Ectodermal cell (in vitro differentiated cells): Measurements from ENCODE around the gene TUNAR. TPM values are rescaled to one million over a fixed set of nuclear protein-coding genes. Genes with fewer than 3 reads are reported as not detected.

Experiments
- H3K27ac ChIP-seq: 2 replicates; pipeline ENCODE4 v1.7.0; 2013; ENCODE audit warnings: mild to moderate bottlenecking, low read depth, low read length; ENCODE audit not compliant: insufficient read depth, poor library complexity, severe bottlenecking
- H3K27me3 ChIP-seq: 2 replicates; pipeline ENCODE4 v1.7.0; 2013; ENCODE audit warnings: mild to moderate bottlenecking, low read length; ENCODE audit not compliant: insufficient read depth, control insufficient read depth, poor library complexity, severe bottlenecking
- H3K36me3 ChIP-seq: one replicate; pipeline ENCODE4 v1.7.0; 2013; ENCODE audit warnings: low read length; ENCODE audit not compliant: control insufficient read depth, insufficient read depth
- H3K4me1 ChIP-seq: one replicate; pipeline ENCODE4 v1.7.0; 2013; ENCODE audit warnings: low read length; ENCODE audit not compliant: control insufficient read depth, insufficient read depth
- H3K4me3 ChIP-seq: 2 replicates; pipeline ENCODE4 v1.7.0; 2013; ENCODE audit warnings: low read depth, low read length, control low read depth; ENCODE audit not compliant: insufficient read depth
- H3K9me3 ChIP-seq: 2 replicates; pipeline ENCODE4 v1.7.0; 2013; ENCODE audit warnings: mild to moderate bottlenecking, low read length, moderate library complexity; ENCODE audit not compliant: control insufficient read depth
- WGBS, 2 experiments: methylation state at CpG; one replicate each; pipeline ENCODE4 v1.1.7; 2013; ENCODE audit warnings: missing lambda C conversion rate in 2 of 2; 5-methylcytosine and 5-hydroxymethylcytosine counted together
- polyA plus RNA-seq, 4 experiments: library from polyadenylated mRNA; stranded (reverse); fragments of 50-300 nt; gene quantifications; one replicate each; pipeline ENCODE4 v1.2.3, GENCODE V29; 2013

The TUNAR gene
- polyA plus RNA-seq (2013, experiment 1 of 4): 39.5 TPM
- 35.7 TPM for polyA plus RNA-seq (2013, experiment 2 of 4)
- polyA plus RNA-seq (2013, experiment 3 of 4): 29.6 TPM
- 30.9 TPM for polyA plus RNA-seq (2013, experiment 4 of 4)

DNA sequence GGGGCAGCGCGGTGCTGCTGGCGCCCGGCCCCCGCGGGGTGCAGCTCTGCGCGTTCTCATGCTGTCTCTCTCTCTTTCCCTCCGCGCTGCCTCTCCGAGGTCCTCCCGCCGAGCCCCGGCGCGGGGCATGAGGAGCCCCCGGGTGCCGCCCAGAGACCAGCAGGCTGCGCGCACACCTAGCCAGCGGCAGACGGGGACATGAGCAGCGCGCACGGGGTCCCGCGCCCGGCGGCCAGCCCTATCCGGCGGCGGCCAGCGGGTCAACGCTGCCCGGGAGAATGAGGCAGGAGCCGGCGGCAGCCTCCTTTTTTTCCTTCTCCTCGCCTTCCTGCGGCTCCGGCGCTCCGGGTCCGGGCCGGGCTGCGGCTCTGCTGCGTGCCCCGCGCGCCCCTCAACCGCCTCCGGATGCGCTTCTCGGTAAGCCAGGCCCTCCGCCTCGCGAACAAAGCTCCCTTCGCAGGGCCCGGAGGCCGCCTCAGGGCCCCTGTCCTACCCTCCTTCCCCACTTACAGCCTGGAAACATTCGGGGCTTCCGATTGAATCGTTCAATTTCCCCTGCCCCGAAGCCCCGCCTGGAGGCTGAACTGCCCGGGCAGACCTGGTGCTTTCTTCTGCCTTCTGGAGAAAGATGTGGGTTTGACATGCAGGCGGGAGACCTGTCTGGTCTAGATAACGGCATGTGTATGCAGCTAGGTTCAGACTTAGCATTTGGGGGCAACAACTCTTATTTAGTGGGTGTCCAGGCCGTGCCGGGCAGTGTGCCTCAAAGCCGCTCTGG, at the start of gene TUNAR:
Gene TUNAR, plus strand, starts transcription at position 72 of the 778 bp plus-strand sequence.
- Histone ChIP-seq H3K27ac (peak within 1 kb of the TSS; percentile 31), H3K4me3 (peak within 1 kb of the TSS; percentile 59), H3K36me3 (no peaks in the 10 kb centered on the region), H3K27me3 (peaks cover 12% of the 10 kb centered on the region), H3K4me1 (peaks cover 3% of the 10 kb centered on the region), H3K9me3 (no peaks in the 10 kb centered on the region)
- 2 to 3% methylated on average over 70 of the region's 70 CpGs for WGBS, 2 experiments

DNA sequence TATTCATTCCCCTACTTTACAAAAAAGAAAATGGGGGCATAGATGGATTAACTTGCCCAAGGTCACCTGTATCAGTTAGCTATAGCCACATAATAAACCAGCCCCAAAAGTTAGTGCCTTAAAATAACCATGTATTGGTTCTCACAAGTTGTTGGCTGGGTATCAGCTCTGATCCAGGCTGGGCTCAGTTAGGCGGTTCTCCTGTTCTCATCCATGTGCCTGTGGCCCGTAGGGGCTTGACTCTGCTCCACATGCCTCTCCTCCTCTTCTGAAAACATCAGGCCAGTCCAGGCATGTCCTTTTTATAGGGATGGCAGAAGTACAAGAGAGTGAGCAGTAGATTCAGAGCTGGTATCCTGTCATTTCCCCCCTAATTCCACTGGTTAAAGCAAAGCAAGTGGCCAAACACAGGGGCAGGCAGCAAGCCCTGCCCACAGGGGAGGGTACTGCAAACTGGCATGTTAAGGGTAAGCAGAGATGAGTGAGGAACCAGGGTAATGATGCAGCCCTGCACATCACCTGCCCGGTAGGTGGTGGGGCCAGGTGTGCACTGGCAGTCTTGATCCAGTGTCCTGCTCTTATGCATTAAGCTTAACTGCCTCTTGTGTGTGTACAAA, 47.9 kb upstream of the TUNAR start:
- Histone ChIP-seq H3K27ac (no peak overlapping the region), H3K4me1 (peaks cover 7% of the 10 kb centered on the region), H3K36me3 (no peaks in the 10 kb centered on the region), H3K27me3 (no peaks in the 10 kb centered on the region), H3K4me3 (no peak overlapping the region), H3K9me3 (no peaks in the 10 kb centered on the region)
- WGBS, 2 experiments: 80 to 82% methylated on average over 3 of the region's 3 CpGs

DNA sequence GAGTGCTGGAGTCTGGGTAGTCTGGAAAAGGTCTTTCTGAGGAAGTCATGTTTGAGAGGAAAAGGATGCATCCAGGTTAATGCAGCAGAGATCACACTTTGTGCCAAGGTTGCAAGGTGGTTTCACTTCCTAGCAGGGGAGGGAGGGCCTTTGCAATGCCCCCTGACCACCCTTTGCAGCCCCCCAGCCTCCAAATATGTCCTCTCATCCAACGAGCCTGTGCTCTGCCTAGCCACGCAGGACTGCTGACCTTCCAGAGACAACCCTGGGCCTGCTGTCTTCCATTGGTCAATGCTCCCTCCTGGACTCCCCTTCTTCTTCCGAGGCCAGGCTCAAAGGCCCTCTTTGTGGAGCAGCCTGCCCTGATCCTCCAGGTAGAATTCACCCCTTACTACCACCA, 47.3 kb upstream of the TUNAR start:
- no peaks in the 10 kb centered on the region for H3K27me3 ChIP-seq
- no peaks in the 10 kb centered on the region for H3K9me3 ChIP-seq
- H3K4me3 ChIP-seq: no peak overlapping the region
- peaks cover 12% of the 10 kb centered on the region for H3K4me1 ChIP-seq
- H3K27ac ChIP-seq: no peak overlapping the region
- 93 to 97% methylated on average over 3 of the region's 3 CpGs for WGBS, 2 experiments
- no peaks in the 10 kb centered on the region for H3K36me3 ChIP-seq

DNA sequence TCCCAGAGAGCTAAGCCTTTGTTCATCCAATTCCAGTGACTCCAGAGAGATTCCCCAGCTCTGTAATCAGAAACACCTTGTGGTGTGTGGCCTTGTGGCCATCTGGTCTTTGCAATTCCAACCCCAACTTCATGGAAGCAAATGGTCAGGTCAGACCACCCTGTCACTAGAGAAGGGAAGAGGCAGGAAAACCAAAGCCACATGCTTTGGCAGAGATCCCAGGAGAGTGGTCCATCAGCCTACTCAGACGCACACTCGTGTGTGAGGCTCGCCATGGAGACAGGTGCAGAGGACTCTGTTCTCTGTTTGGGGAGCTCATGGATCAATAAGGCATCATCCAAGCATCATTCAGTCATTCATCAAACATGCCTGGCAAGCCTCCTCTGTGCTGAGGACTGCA, 46.2 kb upstream of the TUNAR start:
- Histone ChIP-seq H3K27ac (no peak overlapping the region), H3K4me3 (no peak overlapping the region), H3K36me3 (no peaks in the 10 kb centered on the region), H3K4me1 (peaks cover 21% of the 10 kb centered on the region), H3K9me3 (no peaks in the 10 kb centered on the region), H3K27me3 (no peaks in the 10 kb centered on the region)
- whole genome bisulfite sequencing, 2 experiments: 75 to 80% methylated on average over 3 of the region's 3 CpGs

DNA sequence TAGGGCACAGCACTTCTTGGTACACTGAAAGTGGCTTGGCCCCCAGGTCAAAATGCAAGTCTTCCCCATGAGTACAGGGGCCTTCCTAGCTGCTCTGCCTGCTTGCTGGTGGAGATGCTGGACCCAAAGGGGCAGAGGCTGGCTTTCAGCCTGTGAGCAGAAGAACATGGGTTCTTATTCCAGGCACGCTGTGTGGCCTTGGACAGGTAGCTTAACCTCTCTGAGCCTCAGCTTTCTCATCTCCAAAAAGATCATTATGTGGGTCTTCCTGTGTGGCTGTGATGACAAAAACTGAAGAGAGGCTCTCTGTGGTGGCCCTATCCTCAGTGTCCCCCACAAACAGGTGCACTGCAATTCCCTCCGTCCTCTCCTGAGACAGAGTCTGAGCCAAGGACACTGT, 45.6 kb upstream of the TUNAR start:
- no peaks in the 10 kb centered on the region for H3K36me3 ChIP-seq
- H3K4me3 ChIP-seq: no peak overlapping the region
- H3K4me1 ChIP-seq: peaks cover 21% of the 10 kb centered on the region
- H3K27me3 ChIP-seq: no peaks in the 10 kb centered on the region
- 96 to 99% methylated on average over 2 of the region's 2 CpGs for WGBS, 2 experiments
- no peak overlapping the region for H3K27ac ChIP-seq
- H3K9me3 ChIP-seq: no peaks in the 10 kb centered on the region

DNA sequence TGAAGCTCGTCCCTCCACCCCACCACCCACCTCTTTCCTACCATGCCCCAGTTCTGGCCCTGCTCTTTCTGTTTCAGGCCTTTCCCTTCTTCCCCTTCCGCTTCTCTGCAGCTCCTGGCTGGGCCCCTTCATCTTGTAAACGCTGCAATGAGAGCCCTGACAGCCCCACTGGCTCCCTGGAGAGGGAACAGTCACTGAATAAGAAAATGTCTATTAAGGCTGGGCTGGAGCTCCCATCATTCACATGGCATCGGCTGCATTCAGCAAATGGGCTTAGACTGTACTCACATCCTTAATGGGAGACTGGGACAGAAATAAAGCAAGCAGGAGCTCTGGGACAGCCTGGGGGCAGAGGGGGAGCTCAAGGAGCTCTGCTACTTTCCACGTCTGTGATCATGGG, 45.2 kb upstream of the TUNAR start:
- Histone ChIP-seq H3K4me1 (peaks cover 21% of the 10 kb centered on the region), H3K27ac (no peak overlapping the region), H3K36me3 (no peaks in the 10 kb centered on the region), H3K27me3 (no peaks in the 10 kb centered on the region), H3K9me3 (no peaks in the 10 kb centered on the region), H3K4me3 (no peak overlapping the region)
- 62 to 69% methylated on average over 5 of the region's 5 CpGs for WGBS, 2 experiments

DNA sequence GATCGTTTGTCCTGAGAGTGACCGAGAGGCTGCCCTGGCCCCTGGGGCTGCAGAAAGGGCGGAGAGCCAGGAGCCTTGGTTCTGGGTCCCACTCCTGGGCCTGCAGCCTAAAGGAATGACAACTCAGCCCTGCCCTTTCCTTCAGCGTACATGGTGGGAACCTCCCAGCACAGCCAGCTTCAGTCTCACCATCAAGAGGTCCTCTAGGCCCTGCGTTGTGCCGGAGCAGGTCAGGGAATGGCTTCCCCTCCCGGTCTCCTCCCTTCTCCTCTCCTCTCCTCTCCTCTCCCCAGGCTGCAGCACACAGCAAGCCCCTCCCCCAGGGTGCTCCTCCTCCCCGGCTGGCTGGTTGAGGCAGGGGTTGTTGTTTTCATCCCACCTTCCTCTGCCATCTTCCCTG, 44.6 kb upstream of the TUNAR start:
- no peaks in the 10 kb centered on the region for H3K36me3 ChIP-seq
- H3K4me3 ChIP-seq: no peak overlapping the region
- H3K27me3 ChIP-seq: no peaks in the 10 kb centered on the region
- H3K4me1 ChIP-seq: peaks cover 21% of the 10 kb centered on the region
- WGBS, 2 experiments: 52 to 55% methylated on average over 8 of the region's 8 CpGs
- H3K9me3 ChIP-seq: no peaks in the 10 kb centered on the region
- H3K27ac ChIP-seq: no peak overlapping the region

DNA sequence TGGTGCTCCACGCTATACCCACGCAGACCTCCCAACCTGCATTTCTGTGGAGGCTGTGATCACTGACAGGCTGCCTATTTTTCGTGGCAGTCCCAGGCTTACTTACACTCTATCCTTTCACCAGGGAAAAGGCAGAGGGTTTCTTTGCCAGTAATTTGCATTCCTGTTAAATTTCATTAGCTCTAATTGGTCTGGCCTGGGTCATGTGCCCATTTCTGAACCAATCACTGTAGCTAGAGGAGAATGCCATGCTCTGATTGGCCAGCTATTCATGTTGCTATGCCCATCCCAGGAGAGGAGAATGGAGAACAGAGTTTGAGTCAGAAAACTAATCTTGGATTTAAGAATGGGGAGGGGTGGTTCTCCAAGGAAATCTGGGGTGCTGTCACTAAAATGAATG, 43.2 kb upstream of the TUNAR start:
- H3K4me1 ChIP-seq: peaks cover 21% of the 10 kb centered on the region

DNA sequence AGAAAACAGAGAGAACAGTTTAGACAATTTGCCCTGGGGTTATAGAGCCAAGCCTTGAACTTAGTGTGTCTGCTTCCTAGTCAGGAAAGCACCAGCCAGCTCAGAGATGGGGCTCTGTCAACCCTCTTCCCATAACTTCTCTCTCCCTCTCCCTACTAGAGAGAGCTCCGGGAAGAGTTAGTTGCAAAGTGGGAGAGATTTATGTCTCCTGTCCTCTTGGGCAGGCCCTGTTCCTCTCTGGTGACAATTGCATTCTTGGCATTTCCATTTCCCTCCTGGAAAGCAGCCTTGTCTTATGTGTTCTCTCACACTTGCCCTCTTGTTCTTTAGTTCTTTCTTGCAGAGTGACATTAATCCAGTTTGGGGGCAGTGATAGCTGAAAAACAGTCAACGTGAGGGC, 42.1 kb upstream of the TUNAR start:
- 66 to 80% methylated on average over 2 of the region's 2 CpGs for WGBS, 2 experiments
- H3K27me3 ChIP-seq: no peaks in the 10 kb centered on the region
- H3K27ac ChIP-seq: peak overlapping the region; percentile 26

More for the DNA sequence above, 43.2 kb upstream of the TUNAR start:
- 78 to 87% methylated on average over 3 of the region's 3 CpGs for WGBS, 2 experiments
- no peak overlapping the region for H3K4me3 ChIP-seq
- no peaks in the 10 kb centered on the region for H3K9me3 ChIP-seq
- no peaks in the 10 kb centered on the region for H3K27me3 ChIP-seq
- H3K27ac ChIP-seq: no peak overlapping the region
- no peaks in the 10 kb centered on the region for H3K36me3 ChIP-seq

DNA sequence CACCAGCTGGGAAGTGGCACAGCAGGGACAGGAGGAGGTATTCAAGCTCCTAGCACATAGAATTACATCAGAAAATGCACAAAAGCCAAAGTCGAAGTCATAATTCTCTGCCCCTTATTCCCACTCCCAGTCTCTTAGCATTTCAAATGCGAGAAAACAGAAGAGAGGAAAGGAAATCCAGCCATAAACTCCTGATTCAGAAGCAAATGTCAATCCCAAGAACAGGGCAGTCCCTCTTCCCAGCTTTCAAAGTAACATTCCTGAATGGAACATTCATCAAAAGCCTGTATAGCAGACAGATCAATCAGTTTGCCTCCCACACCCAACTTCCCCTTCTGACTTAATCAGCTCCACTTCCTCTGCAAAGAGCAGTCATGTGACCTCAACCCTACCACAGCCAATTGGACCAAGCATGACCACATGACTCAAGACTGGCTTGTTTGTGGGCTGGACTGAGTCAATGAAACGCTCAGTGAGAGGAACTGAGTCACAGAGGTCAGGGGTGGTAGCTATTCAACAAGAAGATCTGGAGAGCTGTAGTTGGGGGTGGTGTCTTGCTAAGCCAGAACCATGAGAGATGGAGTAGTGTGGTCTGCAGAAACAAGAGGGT, 41.4 kb upstream of the TUNAR start:
- WGBS, 2 experiments: 71 to 73% methylated on average over 3 of the region's 3 CpGs
- no peak overlapping the region for H3K27ac ChIP-seq

More for the DNA sequence above, 42.1 kb upstream of the TUNAR start:
- Histone ChIP-seq H3K4me3 (no peak overlapping the region), H3K4me1 (peaks cover 21% of the 10 kb centered on the region), H3K36me3 (no peaks in the 10 kb centered on the region), H3K9me3 (no peaks in the 10 kb centered on the region)

More for the DNA sequence above, 41.4 kb upstream of the TUNAR start:
- peaks cover 21% of the 10 kb centered on the region for H3K4me1 ChIP-seq
- H3K4me3 ChIP-seq: no peak overlapping the region
- no peaks in the 10 kb centered on the region for H3K9me3 ChIP-seq
- no peaks in the 10 kb centered on the region for H3K27me3 ChIP-seq
- no peaks in the 10 kb centered on the region for H3K36me3 ChIP-seq
